ENCODE measurements around the gene RNASE2.

DNA sequence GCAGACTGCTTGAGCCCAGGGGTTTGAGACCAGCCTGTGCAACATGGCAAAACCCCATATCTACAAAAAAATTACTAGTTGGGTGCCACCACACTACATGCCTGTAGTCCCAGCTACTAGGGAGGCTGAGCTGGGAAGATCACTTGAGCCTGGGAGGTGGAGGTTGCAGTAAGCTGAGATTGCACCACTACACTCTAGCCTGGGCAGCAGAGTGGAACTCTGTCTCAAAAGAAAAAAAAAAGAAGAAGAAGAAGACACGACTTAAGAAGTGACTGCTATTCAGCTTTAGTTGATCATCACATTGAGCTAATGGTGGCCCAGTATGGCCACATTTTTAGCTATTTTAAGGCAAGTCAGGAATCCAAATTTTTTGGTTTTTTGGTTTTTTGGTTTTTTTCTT lies 25.6 kb downstream of the RNASE2 start:
- TF ChIP-seq CTCF (IDR thresholded peaks at IDR 0.05) (no peak), POLR2A (IDR thresholded peaks at IDR 0.05) (no peak), EP300 (IDR thresholded peaks at IDR 0.05; ENCODE audit: low read depth) (no peak)
